D721Med (cell line): Measurements from ENCODE around the gene ADAM15.

ENCODE experiments used
- DNase-seq: peaks from one replicate; pipeline ENCODE4 v3.0.0; 2011; ENCODE audit warnings: low spot score; ENCODE audit not compliant: insufficient read length
- FAIRE-seq: peaks from 2 replicates; lab custom pipeline; 2011; peaks lifted over from hg19 to GRCh38; lab: Jason Lieb, UNC
- CTCF ChIP-seq: IDR thresholded peaks from 2 replicates; pipeline ENCODE4 v1.5.1; 2012; ENCODE audit warnings: mild to moderate bottlenecking, control low read depth; ENCODE audit not compliant: insufficient read depth; ENCODE audit errors: missing control alignments

The ADAM15 gene

GRCh38 chr1:155057104-155057503 is 6.0 kb downstream of the ADAM15 start:
- no peak for TF ChIP-seq CTCF
- FAIRE-seq (no peak), DNase-seq (no peak)

- DNase-seq (no peak), FAIRE-seq (no peak)
- TF ChIP-seq CTCF: no peak
Measured at GRCh38 chr1:155057788-155058211, 6.7 kb downstream of the ADAM15 start.

GRCh38 chr1:155060736-155061135 is 9.6 kb downstream of the ADAM15 start:
- no peak for TF ChIP-seq CTCF
- DNase-seq: no peak
- no peak for FAIRE-seq

GRCh38 chr1:155061381-155062150 is 10.4 kb downstream of the ADAM15 start:
- TF ChIP-seq CTCF: peak; percentile 99
- FAIRE-seq (peak; percentile 91), DNase-seq (peak; percentile 95)

GRCh38 chr1:155062151-155062686 is 11.1 kb downstream of the ADAM15 start:
- no peak for FAIRE-seq
- DNase-seq: no peak
- TF ChIP-seq CTCF: no peak

GRCh38 chr1:155062702-155063411 is 11.7 kb downstream of the ADAM15 start:
- TF ChIP-seq CTCF: peak; percentile 95
- DNase-seq: peak; percentile 94
- FAIRE-seq: peak; percentile 56

GRCh38 chr1:155063550-155064110 is 12.5 kb downstream of the ADAM15 start, which contains the start of gene EFNA4:
TSS of gene EFNA4 (plus strand) at chr1:155063740. CDS start at chr1:155063824, 84 bp downstream.
- no peak for TF ChIP-seq CTCF
- peak; percentile 90 for DNase-seq
- no peak for FAIRE-seq
